SK-N-SH treated with all-trans-retinoic acid at 6 μM for 48 hours (cell line): ENCODE data around the gene NAA60.
"Not testable (repeated sequence)": the region's sequence is repeated elsewhere in the genome, so short reads cannot be mapped to it uniquely, and the experiment has no call there.

ENCODE experiments used
- ATAC-seq: fragments of 200-7000 bp; cut with Tn5 transposase; 3 replicates; pipeline ENCODE4 v1.9.1; 2020; ENCODE audit warnings: mild to moderate bottlenecking, moderate library complexity
- ARNTL ChIP-seq: fragments of 450-650 bp; formaldehyde crosslinking; IDR thresholded peaks from 2 replicates; pipeline ENCODE4 v1.5.0; 2020; ENCODE audit warnings: low read depth, mild to moderate bottlenecking, moderate library complexity, borderline replicate concordance
- BACH2 ChIP-seq: fragments of 250-450 bp; sonication (Bioruptor Pico); IDR thresholded peaks from 2 replicates; pipeline ENCODE4 v1.9.0; 2021; ENCODE audit warnings: mild to moderate bottlenecking, borderline replicate concordance
- ESRRG ChIP-seq: fragments of 250-450 bp; sonication (Bioruptor Pico); IDR thresholded peaks from 2 replicates; pipeline ENCODE4 v1.6.1; 2021; ENCODE audit warnings: mild to moderate bottlenecking
- GLIS3 ChIP-seq: fragments of 250-450 bp; sonication (Bioruptor Pico); IDR thresholded peaks from 2 replicates; pipeline ENCODE4 v1.5.0; 2020; ENCODE audit warnings: mild to moderate bottlenecking, moderate library complexity
- ISL1 ChIP-seq: fragments of 250-450 bp; sonication (Bioruptor Pico); IDR thresholded peaks from 2 replicates; pipeline ENCODE4 v2.1.2; 2022; ENCODE audit warnings: mild to moderate bottlenecking, moderate library complexity
- OSR1 ChIP-seq: fragments of 250-450 bp; sonication (Bioruptor Pico); IDR thresholded peaks from 2 replicates; pipeline ENCODE4 v1.8.0; 2022; ENCODE audit warnings: moderate library complexity, mild to moderate bottlenecking, inconsistent platforms
- PPARA ChIP-seq: fragments of 250-450 bp; sonication (Bioruptor Pico); IDR thresholded peaks from 2 replicates; pipeline ENCODE4 v1.5.0; 2020; ENCODE audit warnings: mild to moderate bottlenecking, borderline replicate concordance
- RARB ChIP-seq: fragments of 250-450 bp; sonication (Bioruptor Pico); IDR thresholded peaks from 2 replicates; pipeline ENCODE4 v1.8.0; 2021; ENCODE audit warnings: mild to moderate bottlenecking, moderate library complexity
- TCF4 ChIP-seq: fragments of 250-450 bp; sonication (Bioruptor Pico); IDR thresholded peaks from 2 replicates; pipeline ENCODE4 v1.8.0; 2021; ENCODE audit warnings: mild to moderate bottlenecking, moderate library complexity, borderline replicate concordance
- TOX ChIP-seq: fragments of 250-450 bp; sonication (Bioruptor Pico); IDR thresholded peaks from 2 replicates; pipeline ENCODE4 v1.8.0; 2021; ENCODE audit warnings: mild to moderate bottlenecking, moderate library complexity, borderline replicate concordance
- ZC3H10 ChIP-seq: fragments of 250-450 bp; sonication (Bioruptor Pico); IDR thresholded peaks from 2 replicates; pipeline ENCODE4 v1.5.1; 2021; ENCODE audit warnings: mild to moderate bottlenecking, moderate library complexity
- ZFP3 ChIP-seq: fragments of 250-450 bp; sonication (Bioruptor Pico); IDR thresholded peaks from 2 replicates; pipeline ENCODE4 v1.5.0; 2020; ENCODE audit warnings: mild to moderate bottlenecking, moderate library complexity
- ZFP30 ChIP-seq: fragments of 450-650 bp; formaldehyde crosslinking; IDR thresholded peaks from 2 replicates; pipeline ENCODE4 v1.5.0; 2022; ENCODE audit warnings: mild to moderate bottlenecking, moderate library complexity
- ZNF565 ChIP-seq: fragments of 450-650 bp; formaldehyde crosslinking; conservative IDR thresholded peaks from 2 replicates; pipeline ENCODE4 v1.5.0; 2020; ENCODE audit warnings: low read depth, mild to moderate bottlenecking, moderate library complexity
- ZNF70 ChIP-seq: fragments of 450-650 bp; formaldehyde crosslinking; IDR thresholded peaks from 2 replicates; pipeline ENCODE4 v1.5.0; 2020; ENCODE audit warnings: mild to moderate bottlenecking, moderate library complexity
- ZNF8 ChIP-seq: fragments of 450-650 bp; formaldehyde crosslinking; IDR thresholded peaks from 2 replicates; pipeline ENCODE4 v1.5.0; 2020; ENCODE audit warnings: mild to moderate bottlenecking, moderate library complexity
- TF ChIP-seq, protein P1 (sequence below): fragments of 250-450 bp; sonication (Bioruptor Pico); IDR thresholded peaks from 2 replicates; pipeline ENCODE4 v1.8.0; 2020; ENCODE audit warnings: mild to moderate bottlenecking, moderate library complexity, borderline replicate concordance
- TF ChIP-seq, protein P2 (sequence below): fragments of 250-450 bp; sonication (Bioruptor Pico); IDR thresholded peaks from 2 replicates; pipeline ENCODE4 v1.5.0; 2020; ENCODE audit warnings: mild to moderate bottlenecking, moderate library complexity
- TF ChIP-seq, protein P3 (sequence below): fragments of 250-450 bp; sonication (Bioruptor Pico); IDR thresholded peaks from 2 replicates; pipeline ENCODE4 v1.5.1; 2021; ENCODE audit warnings: mild to moderate bottlenecking, moderate library complexity

The NAA60 gene

DNA sequence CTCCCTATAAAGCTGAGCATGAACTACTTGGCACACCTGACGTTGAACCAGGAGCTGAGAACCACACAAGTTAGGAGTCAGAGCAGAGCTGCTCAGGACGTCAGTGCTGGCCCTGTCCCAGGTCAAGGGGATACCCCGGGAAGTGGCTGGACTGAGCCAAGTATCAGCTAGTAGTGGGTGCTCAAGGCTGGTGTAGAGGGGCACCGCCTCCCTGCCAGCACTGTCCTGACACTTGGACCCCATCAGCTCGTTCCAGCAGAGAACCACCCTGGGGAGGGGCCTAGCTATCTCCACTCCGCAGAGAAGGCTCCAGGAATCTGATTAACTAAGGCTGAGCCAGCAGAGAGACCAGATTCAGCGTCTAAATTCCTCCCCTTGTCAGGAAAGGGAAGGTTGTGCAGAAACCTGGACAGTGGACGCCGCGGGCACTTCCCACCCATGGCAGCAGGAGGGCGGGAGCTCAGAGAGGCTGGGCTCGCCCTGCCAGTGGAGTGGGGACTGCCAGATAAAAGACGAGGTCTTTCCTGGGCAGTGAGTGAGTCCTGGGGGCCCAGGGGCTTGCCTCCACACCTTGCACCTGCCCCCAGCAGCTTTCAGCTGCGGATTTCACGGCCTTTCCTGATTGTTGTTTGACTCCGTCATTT, 30.8 kb downstream of the NAA60 start:
- TF ChIP-seq ZC3H10 (CRISPR knock-in tag) (no peak), PPARA (CRISPR knock-in tag) (no peak), TCF4 (CRISPR knock-in tag) (no peak), TOX (CRISPR knock-in tag) (no peak), ZNF70 (CRISPR knock-in tag) (no peak), ZNF8 (CRISPR knock-in tag) (no peak)

DNA sequence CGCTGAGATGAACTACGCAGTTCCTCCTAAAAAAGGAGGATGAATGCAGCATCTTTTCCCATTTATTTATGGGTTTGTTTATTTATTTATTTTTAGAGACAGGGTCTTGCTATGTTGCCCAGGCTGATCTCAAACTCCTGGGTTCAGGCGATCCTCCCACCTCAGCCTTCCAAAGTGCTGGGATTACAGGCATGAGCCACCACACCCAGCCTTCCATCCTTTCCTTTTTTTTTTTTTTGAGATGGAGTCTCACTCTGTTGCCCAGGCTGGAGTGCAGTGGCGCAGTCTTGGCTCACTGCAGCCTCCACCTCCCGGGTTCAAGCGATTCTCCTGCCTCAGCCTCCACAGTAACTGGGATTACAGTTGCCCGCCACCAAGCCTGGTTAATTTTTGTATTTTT, 31.4 kb downstream of the NAA60 start:
- not testable (repeated sequence) for ATAC-seq

More for the DNA sequence above, 30.8 kb downstream of the NAA60 start:
- no peak for ATAC-seq

DNA sequence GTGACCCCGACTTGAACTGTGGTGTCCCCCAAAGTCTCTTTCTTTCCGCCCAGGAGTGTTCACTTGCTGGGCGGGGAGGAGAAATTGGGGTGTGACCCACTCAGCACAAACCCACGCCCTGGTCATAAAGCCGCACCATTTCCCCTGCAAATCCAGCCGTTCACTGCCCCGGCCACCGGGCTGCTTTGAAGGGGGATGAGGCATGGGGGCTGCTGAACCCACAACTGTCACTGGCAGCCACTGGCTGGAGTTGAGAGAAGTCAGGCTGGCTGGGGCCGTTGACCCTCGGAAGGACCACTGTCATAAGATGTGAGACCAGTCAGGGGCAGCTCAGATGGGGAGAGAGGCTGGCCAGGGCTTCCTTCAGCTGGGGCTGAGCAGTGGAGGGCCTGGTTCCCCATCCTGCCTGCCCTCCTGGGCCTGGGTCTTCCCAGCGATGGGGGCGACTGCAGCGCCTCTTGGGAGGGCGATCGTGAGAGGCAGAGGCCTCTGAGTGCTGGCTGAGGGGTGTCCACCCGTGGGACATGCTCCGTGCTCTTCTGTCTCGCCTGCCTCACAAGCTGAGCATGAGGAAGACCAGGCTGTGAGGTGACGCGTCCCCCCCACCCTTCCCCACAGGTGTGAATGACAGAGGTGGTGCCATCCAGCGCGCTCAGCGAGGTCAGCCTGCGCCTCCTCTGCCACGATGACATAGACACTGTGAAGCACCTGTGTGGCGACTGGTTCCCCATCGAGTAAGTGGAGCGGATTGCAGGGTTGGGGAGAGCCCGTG, 32.3 kb downstream of the NAA60 start:
- no peak for ATAC-seq

DNA sequence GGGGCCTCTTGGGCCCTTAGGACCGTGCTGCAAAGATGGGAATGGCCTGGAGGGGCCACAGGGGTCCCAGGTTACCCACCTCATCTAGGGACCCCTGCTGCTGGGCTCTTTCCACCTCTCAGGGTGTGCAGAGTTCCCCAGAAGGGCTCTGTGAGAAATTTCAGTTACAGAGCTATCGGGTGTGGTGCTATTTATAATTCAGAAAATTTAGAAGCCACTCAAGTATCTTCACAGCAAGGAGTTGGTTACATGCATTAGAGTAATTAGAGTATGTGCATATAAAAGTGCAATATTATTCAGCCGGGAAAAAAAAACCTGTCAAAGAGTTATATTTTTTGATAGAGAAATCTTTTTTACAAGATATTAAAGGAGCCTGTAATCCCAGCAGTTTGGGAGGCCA, 32.9 kb downstream of the NAA60 start:
- TF ChIP-seq, protein P1, sequence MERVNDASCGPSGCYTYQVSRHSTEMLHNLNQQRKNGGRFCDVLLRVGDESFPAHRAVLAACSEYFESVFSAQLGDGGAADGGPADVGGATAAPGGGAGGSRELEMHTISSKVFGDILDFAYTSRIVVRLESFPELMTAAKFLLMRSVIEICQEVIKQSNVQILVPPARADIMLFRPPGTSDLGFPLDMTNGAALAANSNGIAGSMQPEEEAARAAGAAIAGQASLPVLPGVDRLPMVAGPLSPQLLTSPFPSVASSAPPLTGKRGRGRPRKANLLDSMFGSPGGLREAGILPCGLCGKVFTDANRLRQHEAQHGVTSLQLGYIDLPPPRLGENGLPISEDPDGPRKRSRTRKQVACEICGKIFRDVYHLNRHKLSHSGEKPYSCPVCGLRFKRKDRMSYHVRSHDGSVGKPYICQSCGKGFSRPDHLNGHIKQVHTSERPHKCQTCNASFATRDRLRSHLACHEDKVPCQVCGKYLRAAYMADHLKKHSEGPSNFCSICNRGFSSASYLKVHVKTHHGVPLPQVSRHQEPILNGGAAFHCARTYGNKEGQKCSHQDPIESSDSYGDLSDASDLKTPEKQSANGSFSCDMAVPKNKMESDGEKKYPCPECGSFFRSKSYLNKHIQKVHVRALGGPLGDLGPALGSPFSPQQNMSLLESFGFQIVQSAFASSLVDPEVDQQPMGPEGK: no peak
- TF ChIP-seq RARB (CRISPR knock-in tag) (no peak), GLIS3 (CRISPR knock-in tag) (no peak), ZFP3 (CRISPR knock-in tag) (no peak), ZNF565 (no peak), ISL1 (no peak), ZNF8 (CRISPR knock-in tag) (no peak), OSR1 (CRISPR knock-in tag) (no peak), ZFP30 (CRISPR knock-in tag) (no peak), PPARA (CRISPR knock-in tag) (no peak), BACH2 (CRISPR knock-in tag) (no peak), ZC3H10 (CRISPR knock-in tag) (no peak)
- no peak for ATAC-seq

More for the DNA sequence above, 32.3 kb downstream of the NAA60 start:
- no peak for TF ChIP-seq ZNF70 (CRISPR knock-in tag)
- TF ChIP-seq ZFP30 (CRISPR knock-in tag): no peak
- TF ChIP-seq, protein P2, sequence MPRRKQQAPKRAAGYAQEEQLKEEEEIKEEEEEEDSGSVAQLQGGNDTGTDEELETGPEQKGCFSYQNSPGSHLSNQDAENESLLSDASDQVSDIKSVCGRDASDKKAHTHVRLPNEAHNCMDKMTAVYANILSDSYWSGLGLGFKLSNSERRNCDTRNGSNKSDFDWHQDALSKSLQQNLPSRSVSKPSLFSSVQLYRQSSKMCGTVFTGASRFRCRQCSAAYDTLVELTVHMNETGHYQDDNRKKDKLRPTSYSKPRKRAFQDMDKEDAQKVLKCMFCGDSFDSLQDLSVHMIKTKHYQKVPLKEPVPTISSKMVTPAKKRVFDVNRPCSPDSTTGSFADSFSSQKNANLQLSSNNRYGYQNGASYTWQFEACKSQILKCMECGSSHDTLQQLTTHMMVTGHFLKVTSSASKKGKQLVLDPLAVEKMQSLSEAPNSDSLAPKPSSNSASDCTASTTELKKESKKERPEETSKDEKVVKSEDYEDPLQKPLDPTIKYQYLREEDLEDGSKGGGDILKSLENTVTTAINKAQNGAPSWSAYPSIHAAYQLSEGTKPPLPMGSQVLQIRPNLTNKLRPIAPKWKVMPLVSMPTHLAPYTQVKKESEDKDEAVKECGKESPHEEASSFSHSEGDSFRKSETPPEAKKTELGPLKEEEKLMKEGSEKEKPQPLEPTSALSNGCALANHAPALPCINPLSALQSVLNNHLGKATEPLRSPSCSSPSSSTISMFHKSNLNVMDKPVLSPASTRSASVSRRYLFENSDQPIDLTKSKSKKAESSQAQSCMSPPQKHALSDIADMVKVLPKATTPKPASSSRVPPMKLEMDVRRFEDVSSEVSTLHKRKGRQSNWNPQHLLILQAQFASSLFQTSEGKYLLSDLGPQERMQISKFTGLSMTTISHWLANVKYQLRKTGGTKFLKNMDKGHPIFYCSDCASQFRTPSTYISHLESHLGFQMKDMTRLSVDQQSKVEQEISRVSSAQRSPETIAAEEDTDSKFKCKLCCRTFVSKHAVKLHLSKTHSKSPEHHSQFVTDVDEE (CRISPR knock-in tag): no peak
- TF ChIP-seq TCF4 (CRISPR knock-in tag): no peak
- TF ChIP-seq, protein P1: no peak
- no peak for TF ChIP-seq TOX (CRISPR knock-in tag)
- TF ChIP-seq ISL1: no peak
- TF ChIP-seq, protein P3, sequence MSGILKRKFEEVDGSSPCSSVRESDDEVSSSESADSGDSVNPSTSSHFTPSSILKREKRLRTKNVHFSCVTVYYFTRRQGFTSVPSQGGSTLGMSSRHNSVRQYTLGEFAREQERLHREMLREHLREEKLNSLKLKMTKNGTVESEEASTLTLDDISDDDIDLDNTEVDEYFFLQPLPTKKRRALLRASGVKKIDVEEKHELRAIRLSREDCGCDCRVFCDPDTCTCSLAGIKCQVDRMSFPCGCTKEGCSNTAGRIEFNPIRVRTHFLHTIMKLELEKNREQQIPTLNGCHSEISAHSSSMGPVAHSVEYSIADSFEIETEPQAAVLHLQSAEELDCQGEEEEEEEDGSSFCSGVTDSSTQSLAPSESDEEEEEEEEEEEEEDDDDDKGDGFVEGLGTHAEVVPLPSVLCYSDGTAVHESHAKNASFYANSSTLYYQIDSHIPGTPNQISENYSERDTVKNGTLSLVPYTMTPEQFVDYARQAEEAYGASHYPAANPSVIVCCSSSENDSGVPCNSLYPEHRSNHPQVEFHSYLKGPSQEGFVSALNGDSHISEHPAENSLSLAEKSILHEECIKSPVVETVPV (CRISPR knock-in tag): no peak
- TF ChIP-seq ZNF8 (CRISPR knock-in tag): no peak
- no peak for TF ChIP-seq ZFP3 (CRISPR knock-in tag)
- no peak for TF ChIP-seq PPARA (CRISPR knock-in tag)
- no peak for TF ChIP-seq GLIS3 (CRISPR knock-in tag)
- TF ChIP-seq ARNTL (CRISPR knock-in tag): no peak
- TF ChIP-seq ZNF565: no peak
- TF ChIP-seq RARB (CRISPR knock-in tag): no peak
- TF ChIP-seq ESRRG (CRISPR knock-in tag): no peak
- TF ChIP-seq, all 23 proteins: peak for 0
